ENCODE measurements around the gene SERPINB2.

The SERPINB2 gene

GRCh38 chr18:63883617-63884016, 3.9 kb upstream of the SERPINB2 start:
- H3K4me2 ChIP-seq (ENCODE audit: low read length): no peak overlapping the region
- H3K27ac ChIP-seq (ENCODE audit: low read length): no peak overlapping the region
- H3K36me3 ChIP-seq (replicated peaks; ENCODE audit: low read depth, low read length): no peaks in the 10 kb centered on the region
- H3K4me1 ChIP-seq (ENCODE audit: low read length): peaks cover 4% of the 10 kb centered on the region
- TF ChIP-seq, protein P1, sequence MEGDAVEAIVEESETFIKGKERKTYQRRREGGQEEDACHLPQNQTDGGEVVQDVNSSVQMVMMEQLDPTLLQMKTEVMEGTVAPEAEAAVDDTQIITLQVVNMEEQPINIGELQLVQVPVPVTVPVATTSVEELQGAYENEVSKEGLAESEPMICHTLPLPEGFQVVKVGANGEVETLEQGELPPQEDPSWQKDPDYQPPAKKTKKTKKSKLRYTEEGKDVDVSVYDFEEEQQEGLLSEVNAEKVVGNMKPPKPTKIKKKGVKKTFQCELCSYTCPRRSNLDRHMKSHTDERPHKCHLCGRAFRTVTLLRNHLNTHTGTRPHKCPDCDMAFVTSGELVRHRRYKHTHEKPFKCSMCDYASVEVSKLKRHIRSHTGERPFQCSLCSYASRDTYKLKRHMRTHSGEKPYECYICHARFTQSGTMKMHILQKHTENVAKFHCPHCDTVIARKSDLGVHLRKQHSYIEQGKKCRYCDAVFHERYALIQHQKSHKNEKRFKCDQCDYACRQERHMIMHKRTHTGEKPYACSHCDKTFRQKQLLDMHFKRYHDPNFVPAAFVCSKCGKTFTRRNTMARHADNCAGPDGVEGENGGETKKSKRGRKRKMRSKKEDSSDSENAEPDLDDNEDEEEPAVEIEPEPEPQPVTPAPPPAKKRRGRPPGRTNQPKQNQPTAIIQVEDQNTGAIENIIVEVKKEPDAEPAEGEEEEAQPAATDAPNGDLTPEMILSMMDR (IDR thresholded peaks at IDR 0.05; ENCODE audit: low read depth, low read length): no peak
- no peak for TF ChIP-seq EZH2phosphoT487 (IDR thresholded peaks at IDR 0.05; ENCODE audit: low read depth)
- H3K27me3 ChIP-seq (ENCODE audit: low read depth, low read length): peaks cover 12% of the 10 kb centered on the region
- no peaks in the 10 kb centered on the region for H3K79me2 ChIP-seq (ENCODE audit: low read length)
- no peaks in the 10 kb centered on the region for H3K9me3 ChIP-seq (ENCODE audit: insufficient read depth, low read length)
- no peak overlapping the region for H3K4me3 ChIP-seq (ENCODE audit: low read length)
- no peak overlapping the region for H2AFZ ChIP-seq (ENCODE audit: low read depth, low read length)
- H4K20me1 ChIP-seq (ENCODE audit: insufficient read depth, low read length): no peaks in the 10 kb centered on the region
- H3K9ac ChIP-seq (ENCODE audit: low read length): no peak overlapping the region

DNA sequence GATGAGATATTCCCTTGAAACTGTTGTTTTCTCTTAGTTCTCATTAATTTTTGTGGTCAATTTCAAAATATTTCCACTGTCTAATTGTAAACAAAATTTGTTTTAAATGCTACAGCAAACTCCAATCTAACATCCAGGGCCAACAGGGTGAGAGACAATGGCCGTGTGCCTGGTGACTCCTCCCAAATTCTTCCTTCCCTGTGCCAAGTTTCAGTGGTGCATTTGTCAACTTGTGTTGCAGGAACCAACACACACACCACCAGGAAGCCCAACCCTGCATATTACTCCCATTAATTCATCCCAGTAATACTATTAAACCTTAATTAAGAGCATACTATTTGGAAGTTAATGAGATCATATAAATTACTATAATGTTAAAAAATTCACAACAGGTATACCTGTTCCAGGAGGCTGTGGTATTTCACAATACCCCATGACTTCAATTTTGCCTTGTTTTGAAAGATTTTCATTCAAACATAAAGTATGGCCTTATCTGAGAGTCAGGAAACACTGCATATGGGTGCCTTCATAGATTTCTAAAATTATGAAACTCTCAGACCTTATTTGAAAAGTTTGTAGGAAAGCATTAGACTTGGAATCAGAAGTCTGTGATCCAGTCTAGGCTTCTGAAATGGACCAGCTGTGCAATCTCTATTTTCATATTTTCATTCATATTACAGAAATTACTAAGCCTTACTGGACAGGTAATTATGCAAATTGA, 1.1 kb downstream of the SERPINB2 start:
- H3K4me2 ChIP-seq (ENCODE audit: low read length): no peak overlapping the region
- TF ChIP-seq, protein P1 (IDR thresholded peaks at IDR 0.05; ENCODE audit: low read depth, low read length): no peak
- H3K9me3 ChIP-seq (ENCODE audit: insufficient read depth, low read length): no peaks in the 10 kb centered on the region
- no peaks in the 10 kb centered on the region for H4K20me1 ChIP-seq (ENCODE audit: insufficient read depth, low read length)
- peaks cover 12% of the 10 kb centered on the region for H3K27me3 ChIP-seq (ENCODE audit: low read depth, low read length)
- no peak overlapping the region for H3K9ac ChIP-seq (ENCODE audit: low read length)
- no peaks in the 10 kb centered on the region for H3K79me2 ChIP-seq (ENCODE audit: low read length)
- peaks cover 24% of the 10 kb centered on the region for H3K4me1 ChIP-seq (ENCODE audit: low read length)
- no peak overlapping the region for H2AFZ ChIP-seq (ENCODE audit: low read depth, low read length)
- no peak overlapping the region for H3K27ac ChIP-seq (ENCODE audit: low read length)
- H3K4me3 ChIP-seq (ENCODE audit: low read length): no peak overlapping the region
- H3K36me3 ChIP-seq (replicated peaks; ENCODE audit: low read depth, low read length): no peaks in the 10 kb centered on the region

DNA sequence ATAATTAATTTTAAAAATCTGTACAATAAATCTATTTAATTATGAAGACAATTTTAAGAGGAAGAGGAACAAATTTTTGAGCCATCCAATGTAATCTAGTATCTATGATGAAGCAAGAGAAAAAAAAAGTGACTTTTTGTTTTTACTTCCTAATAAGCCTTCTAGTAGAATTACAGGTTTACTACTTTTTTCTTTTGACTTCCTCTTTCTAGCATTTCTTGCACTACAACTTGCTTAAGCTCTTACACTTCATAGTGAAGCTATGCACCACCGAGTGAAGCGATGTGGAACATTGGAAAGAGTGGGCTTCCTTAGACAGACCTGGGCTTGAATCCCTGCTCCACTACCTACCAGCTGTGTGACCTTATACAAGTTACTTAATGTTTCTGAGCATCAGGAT, 2.1 kb downstream of the SERPINB2 start:
- Histone ChIP-seq H3K27me3 (ENCODE audit: low read depth, low read length) (peaks cover 10% of the 10 kb centered on the region), H3K4me3 (ENCODE audit: low read length) (peak overlapping the region; percentile 8; the same call in 1 of the 2 replicates), H3K9ac (ENCODE audit: low read length) (no peak overlapping the region; the same call in 1 of the 2 replicates), H2AFZ (ENCODE audit: low read depth, low read length) (no peak overlapping the region), H3K4me2 (ENCODE audit: low read length) (peak overlapping the region; percentile 42), H4K20me1 (ENCODE audit: insufficient read depth, low read length) (no peaks in the 10 kb centered on the region), H3K4me1 (ENCODE audit: low read length) (peaks cover 24% of the 10 kb centered on the region), H3K36me3 (replicated peaks; ENCODE audit: low read depth, low read length) (no peaks in the 10 kb centered on the region), H3K27ac (ENCODE audit: low read length) (no peak overlapping the region), H3K9me3 (ENCODE audit: insufficient read depth, low read length) (no peaks in the 10 kb centered on the region), H3K79me2 (ENCODE audit: low read length) (no peaks in the 10 kb centered on the region)
- TF ChIP-seq EZH2phosphoT487 (IDR thresholded peaks at IDR 0.05; ENCODE audit: low read depth): no peak
- TF ChIP-seq, protein P1 (IDR thresholded peaks at IDR 0.05; ENCODE audit: low read depth, low read length): no peak

GRCh38 chr18:63890237-63890949, 2.9 kb downstream of the SERPINB2 start:
- H3K9ac ChIP-seq (ENCODE audit: low read length): no peak overlapping the region
- H3K79me2 ChIP-seq (ENCODE audit: low read length): no peaks in the 10 kb centered on the region
- H4K20me1 ChIP-seq (ENCODE audit: insufficient read depth, low read length): no peaks in the 10 kb centered on the region
- peaks cover 24% of the 10 kb centered on the region for H3K4me1 ChIP-seq (ENCODE audit: low read length)
- H2AFZ ChIP-seq (ENCODE audit: low read depth, low read length): no peak overlapping the region
- H3K4me2 ChIP-seq (ENCODE audit: low read length): peak overlapping the region; percentile 42
- TF ChIP-seq, protein P1 (IDR thresholded peaks at IDR 0.05; ENCODE audit: low read depth, low read length): no peak
- no peak for TF ChIP-seq EZH2phosphoT487 (IDR thresholded peaks at IDR 0.05; ENCODE audit: low read depth)
- H3K4me3 ChIP-seq (ENCODE audit: low read length): no peak overlapping the region
- no peak overlapping the region for H3K27ac ChIP-seq (ENCODE audit: low read length)
- H3K27me3 ChIP-seq (ENCODE audit: low read depth, low read length): peaks cover 3% of the 10 kb centered on the region; the same call in 1 of the 2 replicates
- H3K9me3 ChIP-seq (ENCODE audit: insufficient read depth, low read length): no peaks in the 10 kb centered on the region
- H3K36me3 ChIP-seq (replicated peaks; ENCODE audit: low read depth, low read length): no peaks in the 10 kb centered on the region
